ENCODE results near the gene TIGD7. TPM values are rescaled to one million over a fixed set of nuclear protein-coding genes. Genes with fewer than 3 reads are reported as not detected.

The TIGD7 gene
- total and polyA plus RNA-seq, 2 of the 13 experiments (the other 11 are each of a cell fraction or from before 2014, with no cell fraction given) = not detected

- FAIRE-seq (no peak), ATAC-seq (no peak), DNase-seq (ENCODE audit: low spot score) (no peak)
- no TSS peak for BruUV-seq (replicated peaks)
- Histone ChIP-seq H3K4me3 (replicated peaks in 1 of 3; ENCODE audit: insufficient read depth in 1 of 3, low read depth in 2 of 3, low read length in 3 of 3) (no peak overlapping the region), H3K36me3 (replicated peaks in 1 of 2; ENCODE audit: control insufficient read depth in 1 of 2, insufficient read depth in 2 of 2, low read length in 2 of 2) (no peaks in the 10 kb centered on the region), H3K27me3 (ENCODE audit: control insufficient read depth in 1 of 2, insufficient read depth in 2 of 2, low read length in 2 of 2) (peaks cover 10 to 44% of the 10 kb centered on the region in 2 experiments; a peak in 4 of 5 replicates), H3K4me1 (ENCODE audit: insufficient read depth, low read length) (peaks cover 28% of the 10 kb centered on the region), H3K4me2 (ENCODE audit: low read depth, low read length) (no peak overlapping the region), H3K9me3 (ENCODE audit: low read length) (no peaks in the 10 kb centered on the region), H3K9ac (ENCODE audit: insufficient read depth, low read depth, low read length) (no peak overlapping the region), H3K27ac (ENCODE audit: extremely low read length, insufficient read depth, low read length) (no peak overlapping the region), H3K79me2 (ENCODE audit: insufficient read depth, low read length) (no peaks in the 10 kb centered on the region), H2AFZ (ENCODE audit: low read length) (no peak overlapping the region), H4K20me1 (ENCODE audit: insufficient read depth, low read length) (no peaks in the 10 kb centered on the region)
- ChIA-PET POLR2A (no interaction called here), CTCF (ENCODE audit: low intra/inter-chr PET ratio, low total read pairs) (no interaction called here)
- TF ChIP-seq ZNF512 (CRISPR knock-in tag; IDR thresholded peaks at IDR 0.05) = no peak
- TF ChIP-seq PREB (CRISPR knock-in tag; IDR thresholded peaks at IDR 0.05) = no peak
- no peak for TF ChIP-seq KLF12 (CRISPR knock-in tag; IDR thresholded peaks at IDR 0.05; ENCODE audit: borderline replicate concordance)
- TF ChIP-seq GLMP (CRISPR knock-in tag; IDR thresholded peaks at IDR 0.05; ENCODE audit: borderline replicate concordance) = no peak
- TF ChIP-seq ZNF747 (CRISPR knock-in tag; IDR thresholded peaks at IDR 0.05; ENCODE audit: borderline replicate concordance) = no peak
- TF ChIP-seq ZIK1 (CRISPR knock-in tag; IDR thresholded peaks at IDR 0.05; ENCODE audit: borderline replicate concordance, low read depth) = no peak
- TF ChIP-seq ZNF737 (CRISPR knock-in tag; IDR thresholded peaks at IDR 0.05; ENCODE audit: borderline replicate concordance) = no peak
- no peak for TF ChIP-seq MEIS2 (CRISPR knock-in tag; IDR thresholded peaks at IDR 0.05)
- intact Hi-C loops (cut with micrococcal nuclease; ENCODE audit: unreplicated experiment) = no loop called here
- 46% methylated on average over 17 of the region's 35 CpGs for WGBS (ENCODE audit: low lambda C conversion rate)
- in situ Hi-C loops (cut with HindIII; ENCODE audit: extremely low pct_ligation_motif_present, low pct_unique_long_range_greater_than_20kb) = no loop called here
These were observed 50.9 kb downstream of the TIGD7 start for GRCh38 chr16:3254309-3254708.

Measured in HepG2 (cell line).